A549 (cell line): ENCODE results near the gene PRDM11. TPM values are rescaled to one million over a fixed set of nuclear protein-coding genes. Genes with fewer than 3 reads are reported as not detected.

Experiments used
- ATAC-seq, 2 experiments: fragments of 200-7000 bp in 1 of 2; fragments of >200 bp in 1 of 2; cut with Nextera tagmentation in 1 of 2; cut with Tn5 transposase in 1 of 2; 3 replicates each; pipeline versions ENCODE4 v1.8.0 to v1.9.1; 2018 to 2020; ENCODE audit warnings: mild to moderate bottlenecking in 1 of 2, moderate library complexity in 1 of 2
- CTCF ChIA-PET: fragments of 300-600 bp; sonication (Branson Sonifier 250); formaldehyde crosslinking; extraction: SDS; loops from one replicate; lab custom pipeline; 2021; ENCODE audit warnings: antibody characterized with exemption, inconsistent platforms; lab: Yijun Ruan, JAX
- POLR2A ChIA-PET: fragments of 350-600 bp; formaldehyde crosslinking; extraction: SDS; loops from one replicate; lab custom pipeline; 2021; ENCODE audit warnings: antibody characterized with exemption, inconsistent platforms; lab: Yijun Ruan, JAX
- DNase-seq, 2 experiments: peaks; one replicate each; pipeline versions ENCODE4 v3.0.0 to v3.0.0-alpha.2; 2011 to 2016; ENCODE audit warnings: low read depth in 1 of 2, low spot score in 1 of 2
- FAIRE-seq: peaks from 2 replicates; lab custom pipeline; 2011; peaks lifted over from hg19 to GRCh38; lab: Jason Lieb, UNC
- H3K27ac ChIP-seq, 2 experiments: fragments of >200 bp; sonication (Bioruptor Twin); formaldehyde crosslinking; 3 replicates each; pipeline ENCODE4 v1.5.1; 2016 to 2017
- H3K4me1 ChIP-seq: fragments of >200 bp; sonication (Bioruptor Twin); formaldehyde crosslinking; 3 replicates; pipeline ENCODE4 v1.6.1; 2016
- H3K4me2 ChIP-seq: fragments of >200 bp; sonication (Bioruptor Twin); formaldehyde crosslinking; 3 replicates; pipeline ENCODE4 v1.6.1; 2016
- H3K4me3 ChIP-seq: fragments of >200 bp; sonication (Bioruptor Twin); formaldehyde crosslinking; 3 replicates; pipeline ENCODE4 v1.5.1; 2016
- H3K9me3 ChIP-seq: fragments of >200 bp; sonication (Bioruptor Twin); formaldehyde crosslinking; 3 replicates; pipeline ENCODE4 v1.6.1; 2016
- ATOH8 ChIP-seq: fragments of 250-450 bp; sonication (Bioruptor Pico); IDR thresholded peaks from 2 replicates; pipeline ENCODE4 v1.5.0; 2020; ENCODE audit warnings: low read depth, mild to moderate bottlenecking, moderate library complexity
- CEBPB ChIP-seq, 2 experiments: fragments of >200 bp in 1 of 2; sonication (Bioruptor Twin) in 1 of 2; formaldehyde crosslinking in 1 of 2; IDR thresholded peaks; 2 replicates each; pipeline ENCODE4 v1.6.1; 2012 to 2016
- CHD4 ChIP-seq: fragments of 200-600 bp; sonication (generic); IDR thresholded peaks from 2 replicates; pipeline ENCODE4 v1.6.1; 2016; ENCODE audit warnings: antibody characterized with exemption, mild to moderate bottlenecking, borderline replicate concordance
- CTCF ChIP-seq: fragments of >200 bp; sonication (Bioruptor Twin); formaldehyde crosslinking; IDR thresholded peaks from 3 replicates; pipeline ENCODE4 v1.5.1; 2016
- EHF ChIP-seq: fragments of 250-450 bp; sonication (Bioruptor Pico); IDR thresholded peaks from 2 replicates; pipeline ENCODE4 v1.5.0; 2020; ENCODE audit warnings: mild to moderate bottlenecking
- ELK1 ChIP-seq: fragments of 150-350 bp; IDR thresholded peaks from 2 replicates; pipeline ENCODE4 v1.6.1; 2014; ENCODE audit warnings: low read depth, mild to moderate bottlenecking, low read length
- FOSB ChIP-seq: fragments of 250-450 bp; sonication (Bioruptor Pico); IDR thresholded peaks from 2 replicates; pipeline ENCODE4 v1.5.0; 2020; ENCODE audit warnings: mild to moderate bottlenecking, moderate library complexity
- GATA3 ChIP-seq: IDR thresholded peaks from 2 replicates; pipeline ENCODE4 v1.6.1; 2012; ENCODE audit warnings: borderline replicate concordance
- HOXA7 ChIP-seq: fragments of 250-450 bp; sonication (Bioruptor Pico); IDR thresholded peaks from 2 replicates; pipeline ENCODE4 v1.5.0; 2020; ENCODE audit warnings: mild to moderate bottlenecking, moderate library complexity
- HOXB13 ChIP-seq: fragments of 250-450 bp; sonication (Bioruptor Pico); IDR thresholded peaks from 2 replicates; pipeline ENCODE4 v1.5.0; 2020; ENCODE audit warnings: low read depth, mild to moderate bottlenecking, moderate library complexity
- HOXB5 ChIP-seq: fragments of 250-450 bp; sonication (Bioruptor Pico); IDR thresholded peaks from 2 replicates; pipeline ENCODE4 v1.5.0; 2020; ENCODE audit warnings: mild to moderate bottlenecking, moderate library complexity
- MAFK ChIP-seq: fragments of 450-650 bp; IDR thresholded peaks from 2 replicates; pipeline ENCODE4 v1.6.1; 2014; ENCODE audit not compliant: partially characterized antibody
- NFE2L2 ChIP-seq: fragments of 150-350 bp; conservative IDR thresholded peaks from 2 replicates; pipeline ENCODE4 v1.6.1; 2014; ENCODE audit warnings: low read length
- NPAS2 ChIP-seq: fragments of 250-450 bp; sonication (Bioruptor Pico); IDR thresholded peaks from 2 replicates; pipeline ENCODE4 v1.8.0; 2022; ENCODE audit warnings: mild to moderate bottlenecking, moderate library complexity, borderline replicate concordance
- POLR2A ChIP-seq: IDR thresholded peaks from 2 replicates; pipeline ENCODE4 v1.6.1; 2012; ENCODE audit warnings: mild to moderate bottlenecking, low read length
- RAD21 ChIP-seq, 2 experiments: fragments of >200 bp in 1 of 2; sonication (Bioruptor Twin) in 1 of 2; formaldehyde crosslinking in 1 of 2; IDR thresholded peaks in 1 of 2; conservative IDR thresholded peaks in 1 of 2; 2 replicates in 1 of 2; 3 replicates in 1 of 2; pipeline ENCODE4 v1.6.1; 2012 to 2018; ENCODE audit warnings: inconsistent platforms in 1 of 2
- RARB ChIP-seq: fragments of 250-450 bp; sonication (Bioruptor Pico); IDR thresholded peaks from 2 replicates; pipeline ENCODE4 v1.8.0; 2021; ENCODE audit warnings: mild to moderate bottlenecking, moderate library complexity
- RCOR1 ChIP-seq: fragments of 150-350 bp; IDR thresholded peaks from 2 replicates; pipeline ENCODE4 v1.6.1; 2014; ENCODE audit warnings: antibody characterized with exemption, low read length, low read depth
- RFX5 ChIP-seq: fragments of 450-650 bp; IDR thresholded peaks from 2 replicates; pipeline ENCODE4 v1.7.1; 2014; ENCODE audit warnings: antibody characterized with exemption, mild to moderate bottlenecking, moderate library complexity
- SMC3 ChIP-seq: fragments of >200 bp; sonication (Bioruptor Twin); formaldehyde crosslinking; IDR thresholded peaks from 3 replicates; pipeline ENCODE4 v1.6.1; 2018; ENCODE audit warnings: inconsistent platforms
- TFCP2L1 ChIP-seq: fragments of 250-450 bp; sonication (Bioruptor Pico); IDR thresholded peaks from 2 replicates; pipeline ENCODE4 v1.5.0; 2021; ENCODE audit warnings: mild to moderate bottlenecking
- TP53 ChIP-seq: fragments of 250-450 bp; sonication (Bioruptor Pico); IDR thresholded peaks from 2 replicates; pipeline ENCODE4 v1.5.0; 2021; ENCODE audit warnings: mild to moderate bottlenecking, moderate library complexity
- ZFP36 ChIP-seq: fragments of 450-650 bp; IDR thresholded peaks from 2 replicates; pipeline ENCODE4 v1.6.1; 2014; ENCODE audit warnings: borderline replicate concordance; ENCODE audit not compliant: partially characterized antibody
- WGBS: methylation state at CpG from one replicate; pipeline ENCODE4 v1.1.6; 2017; ENCODE audit errors: missing lambda C conversion rate; 5-methylcytosine and 5-hydroxymethylcytosine counted together
- polyA plus RNA-seq, 4 experiments: library from polyadenylated mRNA; depleted of rRNA in 3 of 4; stranded (reverse); fragments of >200 nt; fragmentation: RNase III in 1 of 4; extraction: RNeasy Plus Mini Kit Qiagen cat#74134 plus additional on column Dnase treatment in 1 of 4; gene quantifications; 2 replicates in 3 of 4; 3 replicates in 1 of 4; pipeline ENCODE4 v1.2.3, GENCODE V29; 2011 to 2017

Gene PRDM11
- polyA plus RNA-seq, 2 of the 4 experiments (the other 2 are of a cell fraction), result 4.3 to 5.3 TPM

- H3K9me3 ChIP-seq, result no peaks in the 10 kb centered on the region
- DNase-seq (no peak), FAIRE-seq (no peak), ATAC-seq (no peak)
- no peak overlapping the region for H3K27ac ChIP-seq
- H3K4me1 ChIP-seq, result peaks cover 8% of the 10 kb centered on the region; the same call in 2 of the 3 replicates
- CTCF ChIA-PET, result interaction anchor here (0.6 to 41.5 kb wide), 57 partner anchors 10 to 664 kb away, joined by 3 to 1740 read pairs (median 4); partner anchors contain the start of gene SYT13
- TF ChIP-seq MAFK, result no peak
- no peak for TF ChIP-seq RFX5
- no peak for TF ChIP-seq NPAS2 (CRISPR knock-in tag)
- TF ChIP-seq GATA3, result no peak
- TF ChIP-seq ATOH8 (CRISPR knock-in tag), result no peak
- TF ChIP-seq FOSB (CRISPR knock-in tag), result no peak
- TF ChIP-seq CEBPB (IDR thresholded peaks at IDR 0.05), result no peak
- no peak for TF ChIP-seq HOXB13
- no peak for TF ChIP-seq SMC3
- TF ChIP-seq HOXA7 (CRISPR knock-in tag), result no peak
- no peak for TF ChIP-seq HOXB5 (CRISPR knock-in tag)
- TF ChIP-seq RARB (CRISPR knock-in tag), result no peak
- TF ChIP-seq NFE2L2, result no peak
- TF ChIP-seq EHF (CRISPR knock-in tag), result no peak
- TF ChIP-seq POLR2A, result no peak
- TF ChIP-seq RCOR1, result no peak
- no peak for TF ChIP-seq ELK1
- POLR2A ChIA-PET, result no interaction called here
- no peak overlapping the region for H3K4me3 ChIP-seq
- WGBS, result 42% methylated on average over 4 of the region's 4 CpGs
- H3K4me2 ChIP-seq, result no peak overlapping the region
These were observed 41.7 kb upstream of the PRDM11 start for GRCh38 chr11:45104790-45105084.

GRCh38 chr11:45105233-45105983, 41.0 kb upstream of the PRDM11 start:
- FAIRE-seq (no peak), ATAC-seq (peak; percentile 80 to 90), DNase-seq (peak; percentile 69 to 84)
- Histone ChIP-seq H3K9me3 (no peaks in the 10 kb centered on the region), H3K4me2 (no peak overlapping the region), H3K27ac (no peak overlapping the region), H3K4me1 (peaks cover 8% of the 10 kb centered on the region; the same call in 2 of the 3 replicates), H3K4me3 (no peak overlapping the region)
- 45% methylated on average over 3 of the region's 7 CpGs for WGBS
- ChIA-PET CTCF (interaction anchor here (0.6 to 41.5 kb wide), 66 partner anchors 9 to 663 kb away, joined by 3 to 1740 read pairs (median 4); partner anchors contain the start of gene SYT13), POLR2A (no interaction called here)
- TF ChIP-seq RAD21 (conservative IDR thresholded peaks at IDR 0.05 in 1 of 2, IDR thresholded peaks at IDR 0.05 in 1 of 2), result peak; percentile 91
- TF ChIP-seq CHD4, result no peak
- TF ChIP-seq SMC3, result peak; percentile 95
- TF ChIP-seq ZFP36, result peak; percentile 42
- TF ChIP-seq CTCF, result peak; percentile 90
- TF ChIP-seq TFCP2L1, result no peak
- TF ChIP-seq TP53 (CRISPR knock-in tag), result no peak
- TF ChIP-seq RFX5, result no peak
